COLO668 (cell line): Measurements from ENCODE around the gene HS6ST3.
"Not testable (repeated sequence)": the region's sequence is repeated elsewhere in the genome, so short reads cannot be mapped to it uniquely, and the experiment has no call there.

Experiments
- DNase-seq: peaks from one replicate; lab custom pipeline; 2025; ENCODE audit not compliant: unreplicated experiment; lab: John Stamatoyannopoulos, UW

Gene HS6ST3

DNA sequence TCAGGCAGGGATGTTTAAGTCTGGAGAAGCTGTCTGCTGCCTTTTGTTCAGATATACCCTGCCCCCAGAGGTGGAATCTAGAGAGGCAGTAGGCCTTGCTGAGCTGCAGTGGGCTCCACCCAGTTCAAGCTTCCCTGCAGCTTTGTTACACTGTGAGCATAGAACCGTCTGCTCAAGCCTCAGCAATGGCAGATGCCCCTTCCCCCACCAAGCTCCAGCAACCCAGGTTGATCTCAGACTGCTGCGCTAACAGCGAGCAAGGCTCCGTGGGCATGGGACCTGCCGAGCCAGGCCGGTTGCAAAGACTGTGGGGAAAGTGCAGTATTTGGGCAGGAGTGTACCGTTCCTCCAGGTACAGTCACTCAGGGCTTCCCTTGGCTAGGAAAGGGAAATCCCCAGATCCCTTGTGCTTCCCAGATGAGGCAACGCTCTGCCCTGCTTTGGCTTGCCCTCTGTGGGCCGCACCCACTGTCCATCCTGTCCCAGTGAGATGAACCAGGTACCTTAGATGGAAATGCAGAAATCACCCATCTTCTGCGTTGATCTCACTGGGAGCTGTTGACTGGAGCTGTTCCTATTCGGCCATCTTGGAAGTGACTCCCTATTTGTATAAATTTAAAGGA is 434.6 kb downstream of the HS6ST3 start:
- not testable (repeated sequence) for DNase-seq

DNA sequence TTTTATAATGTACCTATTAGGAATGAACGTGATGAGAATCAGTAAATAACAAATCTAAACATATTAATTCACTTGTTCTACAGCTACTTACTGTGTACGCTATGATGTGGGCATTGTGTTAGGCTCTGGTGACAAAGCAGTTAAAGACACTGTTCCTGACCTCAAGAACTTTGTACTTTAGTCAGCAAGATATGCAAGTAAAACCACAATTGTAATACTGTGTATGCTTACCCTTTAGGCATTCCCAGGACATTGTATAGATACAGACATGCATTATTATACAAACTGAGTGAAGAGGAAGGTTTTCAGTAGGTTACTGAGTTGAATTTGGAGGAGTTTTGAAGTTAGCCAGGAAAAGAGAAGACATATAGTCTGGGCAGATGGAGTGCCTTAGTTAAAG is 435.8 kb downstream of the HS6ST3 start:
- no peak for DNase-seq

DNA sequence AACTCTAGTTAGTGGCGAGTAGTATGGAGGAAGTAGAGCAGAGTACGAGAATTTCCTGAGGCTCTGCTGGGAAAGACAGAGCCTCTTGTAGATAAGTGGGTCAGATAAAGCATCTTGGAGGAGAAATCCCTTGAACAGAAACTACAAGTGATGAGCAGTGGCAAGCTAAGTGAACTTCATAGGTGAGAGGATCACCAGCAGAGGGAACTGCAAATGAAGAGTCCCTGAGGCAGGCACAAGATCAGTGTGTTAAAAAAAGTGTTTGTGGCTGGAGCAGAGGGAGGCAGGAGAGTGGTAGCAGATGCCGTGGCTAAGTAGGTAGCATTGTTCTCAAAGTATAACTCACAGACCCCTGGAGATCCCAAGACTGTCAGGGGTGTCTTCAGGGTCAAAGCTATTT is 437.6 kb downstream of the HS6ST3 start:
- no peak for DNase-seq

DNA sequence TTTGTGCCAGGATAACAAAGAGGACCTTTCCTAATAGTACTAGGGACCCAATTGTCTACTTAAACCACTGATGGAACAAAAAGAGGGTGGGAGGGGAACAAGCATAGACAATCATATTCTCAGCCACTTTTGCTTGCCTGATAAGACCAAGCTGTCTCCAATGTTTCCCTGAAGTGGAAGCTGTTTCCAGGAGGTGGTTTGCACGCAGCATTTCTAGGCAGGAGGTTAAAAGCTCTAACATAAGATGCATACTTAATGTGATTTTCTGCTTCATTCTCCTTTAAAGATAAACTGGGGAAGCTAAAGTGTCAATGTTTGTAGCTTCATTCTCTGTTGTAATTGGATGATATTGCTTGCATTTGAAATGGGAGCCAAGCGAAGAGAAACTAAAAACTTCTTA is 442.9 kb downstream of the HS6ST3 start:
- no peak for DNase-seq

DNA sequence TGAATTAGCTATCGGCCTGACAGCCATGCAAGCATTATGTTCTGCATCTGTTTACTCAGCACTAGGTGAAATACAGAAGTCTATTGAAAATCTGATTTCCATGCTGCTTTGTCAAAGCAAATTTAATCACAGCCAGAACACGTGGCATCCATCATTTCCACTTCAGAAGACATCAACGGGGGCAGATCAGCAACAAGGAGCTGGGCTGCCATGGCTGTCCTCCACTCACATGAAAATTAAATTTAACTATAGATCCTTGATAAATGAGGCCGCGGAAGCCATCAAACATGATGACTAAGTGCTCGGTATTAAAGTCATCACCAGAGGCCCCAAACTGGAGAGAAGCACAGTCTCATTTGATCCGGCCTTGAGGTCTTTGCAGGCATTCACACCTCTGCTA is 443.5 kb downstream of the HS6ST3 start:
- no peak for DNase-seq

DNA sequence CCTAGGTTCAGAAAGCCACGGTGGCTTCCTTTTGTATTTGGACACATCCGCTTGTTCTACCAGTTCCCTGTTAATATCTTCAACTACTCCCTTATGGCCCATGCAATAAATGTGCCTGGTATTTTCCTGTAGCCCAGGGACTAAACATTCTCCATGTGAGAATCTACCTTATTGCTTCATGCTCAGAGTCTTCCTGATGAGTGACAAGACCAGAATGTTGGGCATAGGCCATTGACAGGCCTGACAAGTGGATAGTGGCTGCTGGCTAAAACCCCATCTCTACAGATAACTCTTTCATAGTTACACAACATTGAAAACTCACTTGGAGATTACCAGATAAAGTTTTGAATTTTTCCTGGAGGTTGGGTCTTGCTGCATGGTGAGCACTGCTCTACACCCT is 449.9 kb downstream of the HS6ST3 start:
- no peak for DNase-seq

DNA sequence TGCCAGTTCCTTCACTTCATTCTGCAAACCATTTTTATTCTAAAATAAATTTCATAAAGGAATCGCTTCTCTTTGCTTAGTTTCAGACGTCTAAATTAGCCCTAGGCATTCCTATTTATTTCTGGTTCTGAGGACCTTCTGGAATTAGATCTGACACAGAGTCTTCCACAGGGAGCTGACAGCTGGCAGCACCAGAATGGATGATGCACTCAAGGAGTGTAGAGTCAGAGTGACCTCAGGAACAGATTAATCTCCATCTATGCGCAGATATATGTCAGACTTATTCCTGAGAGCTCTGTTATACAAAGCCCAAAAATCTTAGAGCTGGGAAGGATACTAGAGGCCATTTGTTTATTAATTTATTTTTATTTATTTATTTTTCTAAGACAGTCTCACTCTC is 450.8 kb downstream of the HS6ST3 start:
- DNase-seq: no peak

DNA sequence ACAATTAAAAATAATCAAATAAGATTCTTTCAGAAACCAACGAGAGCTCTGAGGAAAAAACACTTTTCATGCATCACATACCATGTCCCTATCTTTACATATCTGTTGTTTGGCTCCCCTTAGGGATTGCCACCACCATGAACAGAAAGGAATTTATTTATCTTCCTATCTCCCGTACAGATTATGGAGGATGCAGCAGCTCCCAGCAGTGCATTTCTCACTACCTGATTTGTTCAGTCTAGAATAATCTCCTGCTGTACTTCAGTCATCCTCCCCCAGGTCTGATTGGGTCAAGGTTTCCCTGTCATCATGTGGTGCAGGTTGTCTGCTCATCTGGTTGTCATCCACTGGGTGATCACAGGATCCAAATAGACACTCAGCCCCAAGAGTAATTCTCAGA is 453.1 kb downstream of the HS6ST3 start:
- no peak for DNase-seq

DNA sequence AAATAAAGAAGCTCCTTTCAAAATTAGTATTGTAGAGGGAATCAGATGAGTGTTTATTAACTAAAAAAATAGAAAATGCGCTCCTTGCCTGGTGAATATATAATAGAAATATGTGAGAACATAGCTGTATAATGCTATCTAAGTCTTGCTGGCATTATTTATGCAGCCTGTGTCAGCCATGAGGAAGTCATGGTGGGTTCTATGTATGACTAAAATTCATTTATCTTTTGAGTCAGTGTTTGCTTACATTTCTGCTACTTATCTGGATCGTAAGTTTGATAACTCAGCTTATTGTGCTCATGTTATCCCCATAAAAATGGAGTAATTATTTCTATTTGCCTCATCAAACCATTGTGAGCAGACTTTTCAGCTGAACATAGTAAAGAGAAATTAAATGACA is 455.1 kb downstream of the HS6ST3 start:
- no peak for DNase-seq

DNA sequence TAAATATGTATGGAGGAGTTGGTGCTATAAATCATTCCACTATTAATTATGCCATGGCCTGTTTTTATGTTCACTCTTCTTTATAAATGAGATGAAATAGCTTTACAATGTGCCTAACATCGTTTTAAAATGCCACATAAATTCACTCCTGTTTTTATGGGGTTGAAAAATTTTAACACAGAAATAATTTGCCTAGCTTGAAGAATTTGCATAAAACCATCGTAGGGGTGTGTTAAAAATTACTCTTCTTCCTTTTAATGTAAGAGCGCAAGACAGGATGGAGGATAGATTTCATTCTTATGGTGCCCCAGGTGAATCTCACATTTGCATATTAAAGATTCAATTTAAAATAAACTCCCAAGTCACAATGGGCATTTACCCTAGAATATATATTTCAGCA is 456.6 kb downstream of the HS6ST3 start:
- DNase-seq: no peak

DNA sequence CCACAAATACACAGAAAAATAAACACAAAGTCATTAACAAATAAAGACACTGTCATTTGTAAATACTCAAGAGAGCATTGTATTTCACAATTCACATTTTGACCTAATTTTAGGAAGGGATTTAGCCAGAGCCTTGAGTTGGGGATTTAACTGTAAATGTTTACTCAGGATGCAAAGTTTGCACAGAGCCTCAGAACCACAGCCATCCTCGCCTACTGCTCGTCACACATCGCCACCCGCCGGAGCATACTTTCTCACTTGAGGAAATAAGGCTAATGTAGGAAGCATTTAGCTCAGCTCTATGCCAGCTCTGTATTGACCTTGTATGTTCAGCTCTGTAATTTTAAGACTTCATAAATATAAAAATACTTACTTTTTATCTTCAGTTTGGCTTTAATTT is 461.6 kb downstream of the HS6ST3 start:
- DNase-seq: peak; percentile 83

DNA sequence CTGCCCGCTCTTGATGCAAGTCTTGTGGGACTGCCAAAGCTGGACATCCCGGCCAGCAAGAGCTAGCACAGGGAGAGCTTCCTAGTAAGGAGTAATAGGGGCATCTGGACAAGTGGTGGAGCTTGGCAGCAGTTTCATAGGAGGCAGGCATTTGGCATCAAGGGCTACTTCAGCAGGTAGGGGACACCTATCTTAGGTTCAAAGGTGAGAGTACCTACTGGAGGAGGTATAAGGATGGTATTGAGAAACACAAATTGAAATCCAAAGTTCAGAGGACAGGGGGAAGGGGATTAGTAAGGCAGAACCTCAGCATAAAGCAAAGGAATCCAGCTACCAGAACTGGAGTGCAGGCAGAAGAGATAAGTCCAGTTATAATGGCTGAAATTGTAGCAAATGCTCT is 462.7 kb downstream of the HS6ST3 start:
- DNase-seq: no peak

DNA sequence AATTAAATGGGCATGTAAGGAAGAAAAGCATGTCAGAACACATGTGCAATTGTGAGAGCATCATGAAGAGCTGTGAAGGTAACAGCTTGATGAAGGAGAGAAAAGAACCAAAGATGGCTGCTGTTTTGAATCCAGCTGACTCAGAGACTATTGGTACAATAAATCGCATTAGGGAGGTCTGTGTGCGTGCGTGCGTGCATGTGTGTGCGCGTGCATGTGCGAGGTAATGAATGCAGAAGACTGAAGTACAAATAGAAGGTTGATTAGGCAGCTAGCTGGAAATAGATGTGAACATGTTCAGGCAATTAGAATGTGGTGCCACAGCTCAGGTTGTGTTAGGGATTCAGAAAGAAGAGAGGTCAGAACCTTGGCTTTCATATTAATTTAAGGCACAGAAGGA is 463.9 kb downstream of the HS6ST3 start:
- no peak for DNase-seq

DNA sequence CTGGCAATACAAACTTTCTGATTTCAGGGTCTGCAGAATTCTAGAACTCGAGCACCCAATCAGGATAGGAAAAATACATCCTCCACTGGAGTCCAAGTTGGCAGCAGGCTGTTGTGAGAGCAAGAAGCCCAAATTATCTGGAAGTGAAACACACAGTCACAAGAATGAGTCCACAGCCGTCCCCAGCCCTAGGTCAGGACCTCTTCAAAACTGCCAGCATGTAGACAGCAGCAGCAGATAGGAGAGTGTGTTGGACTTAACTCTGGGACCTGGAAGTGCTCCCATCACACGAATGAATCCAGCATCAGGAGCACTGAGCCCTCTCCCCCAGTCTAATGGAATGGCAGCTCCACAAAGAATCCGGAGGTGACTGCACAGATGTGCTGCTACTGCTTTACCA is 483.7 kb downstream of the HS6ST3 start:
- DNase-seq: no peak

DNA sequence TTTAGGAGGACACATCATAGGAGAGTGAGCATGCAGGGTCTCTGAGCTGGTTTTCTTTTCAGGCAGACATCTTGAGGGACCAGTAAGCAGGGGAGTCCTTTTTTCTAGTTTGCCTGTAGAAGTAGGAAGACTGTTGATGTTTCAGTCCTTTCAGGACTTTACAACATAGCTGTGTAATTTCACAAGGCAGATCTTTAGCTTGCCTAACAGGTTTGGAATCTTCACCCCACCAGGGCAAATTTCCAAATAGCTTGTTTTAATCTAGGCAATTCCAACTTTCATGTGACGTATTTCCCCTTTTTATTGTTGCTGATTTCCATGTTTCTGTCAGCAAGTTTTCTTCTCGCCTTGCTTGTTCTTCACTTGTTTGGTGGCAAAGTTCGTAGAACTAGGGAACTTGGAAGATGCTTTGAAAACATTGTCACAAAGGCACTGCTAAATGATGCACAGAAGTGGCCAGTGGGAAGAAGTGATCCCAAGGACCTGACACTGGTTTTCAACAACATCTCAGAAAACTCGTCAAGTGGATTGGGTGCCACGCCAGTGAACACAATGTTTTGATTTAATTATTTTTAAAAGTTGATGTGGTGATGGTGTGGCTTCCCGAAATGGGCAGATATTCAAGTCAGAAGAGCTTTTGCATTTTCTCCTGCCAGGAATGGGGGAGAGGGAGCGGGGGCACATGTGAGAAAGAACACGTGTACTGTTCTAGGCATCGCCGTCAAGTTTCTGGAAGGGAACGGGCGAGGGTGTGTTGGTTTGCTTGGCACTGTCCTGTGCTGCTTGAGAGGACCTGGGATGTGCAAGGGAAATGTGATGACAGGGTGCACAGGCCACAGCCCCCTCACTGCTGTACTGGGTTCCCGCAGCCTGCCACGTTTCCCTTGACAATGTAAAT is 485.8 kb downstream of the HS6ST3 start:
- no peak for DNase-seq

DNA sequence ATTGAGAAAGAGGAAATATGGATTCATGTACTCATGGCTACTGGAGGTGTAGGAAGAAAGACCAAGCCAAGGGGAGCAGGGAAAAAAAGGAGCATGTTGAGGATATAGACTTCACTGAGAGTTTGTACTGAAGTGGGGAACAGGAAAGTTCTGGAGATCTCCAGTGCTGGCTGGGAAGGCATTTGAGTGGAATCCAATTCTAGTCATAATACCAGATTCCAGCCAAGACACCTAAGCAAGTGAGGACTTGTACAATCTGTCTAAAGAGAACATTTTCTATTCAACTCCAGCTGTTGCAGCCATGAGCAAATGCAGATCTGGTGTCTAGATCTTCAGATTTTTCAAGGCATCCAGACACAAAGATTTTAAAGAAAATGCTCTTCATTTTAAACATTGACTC is 491.8 kb downstream of the HS6ST3 start:
- DNase-seq: no peak

DNA sequence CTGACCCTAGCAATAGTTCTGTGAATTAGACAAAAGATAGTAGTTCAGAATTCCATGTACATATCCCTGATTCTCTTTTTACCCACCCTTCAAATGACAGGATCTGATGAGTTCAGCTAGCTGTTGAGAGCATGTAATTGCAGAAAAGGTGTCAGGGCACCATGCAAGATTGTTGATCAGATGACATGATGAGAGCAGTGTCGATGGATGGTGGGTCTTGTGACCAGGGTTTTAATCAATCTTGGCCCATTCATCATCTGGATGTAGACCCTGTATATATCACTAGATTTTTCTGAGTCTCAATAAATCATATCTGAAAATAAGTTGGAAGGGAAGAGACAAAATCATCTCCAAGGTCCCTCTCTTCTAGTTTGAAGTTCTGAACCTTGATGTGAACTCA is 525.3 kb downstream of the HS6ST3 start:
- no peak for DNase-seq

DNA sequence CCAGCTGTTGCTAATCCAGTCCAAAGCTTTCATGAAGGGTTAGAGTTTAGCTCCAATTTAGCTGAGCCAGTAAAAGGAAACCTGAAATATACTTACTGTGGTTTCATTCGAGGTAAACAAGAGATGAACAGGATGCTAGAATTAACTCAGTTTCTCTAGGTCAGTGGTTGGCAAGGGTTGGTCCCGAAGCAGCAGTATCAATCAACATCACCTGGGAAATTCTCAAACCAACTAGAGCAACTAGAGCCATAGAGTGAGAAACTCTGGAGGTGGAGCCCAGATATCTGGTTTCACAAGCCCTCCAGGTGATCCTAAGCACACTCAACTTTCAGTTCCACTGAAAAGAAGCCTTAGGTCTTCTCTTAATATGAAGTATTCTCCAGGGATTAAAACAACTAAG is 527.6 kb downstream of the HS6ST3 start:
- no peak for DNase-seq

DNA sequence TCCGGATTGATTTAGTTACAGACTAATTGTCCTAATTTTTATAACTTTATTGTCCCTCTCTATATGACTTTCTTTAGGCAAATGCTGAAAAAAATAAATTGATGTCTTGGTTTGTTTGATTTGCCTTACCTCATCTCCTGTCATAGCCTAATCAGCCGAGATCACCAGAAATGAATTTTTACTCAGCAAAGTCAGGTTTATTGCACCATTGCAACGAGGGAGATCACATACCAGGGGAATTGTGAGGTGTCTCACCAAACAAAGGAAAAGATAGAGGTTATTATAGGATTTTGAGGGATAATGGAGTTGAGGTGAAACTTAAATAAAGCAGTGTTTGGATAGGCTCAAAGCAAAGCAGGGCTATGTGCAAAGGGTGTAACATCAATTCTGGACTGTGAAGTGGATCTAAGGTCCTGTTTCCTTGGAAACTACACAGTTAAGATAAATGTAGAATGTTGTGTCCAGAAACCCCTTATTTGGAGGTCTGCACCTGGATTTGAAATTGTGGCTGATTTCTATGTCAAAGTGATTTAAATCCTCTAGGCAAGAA is 531.8 kb downstream of the HS6ST3 start:
- no peak for DNase-seq

DNA sequence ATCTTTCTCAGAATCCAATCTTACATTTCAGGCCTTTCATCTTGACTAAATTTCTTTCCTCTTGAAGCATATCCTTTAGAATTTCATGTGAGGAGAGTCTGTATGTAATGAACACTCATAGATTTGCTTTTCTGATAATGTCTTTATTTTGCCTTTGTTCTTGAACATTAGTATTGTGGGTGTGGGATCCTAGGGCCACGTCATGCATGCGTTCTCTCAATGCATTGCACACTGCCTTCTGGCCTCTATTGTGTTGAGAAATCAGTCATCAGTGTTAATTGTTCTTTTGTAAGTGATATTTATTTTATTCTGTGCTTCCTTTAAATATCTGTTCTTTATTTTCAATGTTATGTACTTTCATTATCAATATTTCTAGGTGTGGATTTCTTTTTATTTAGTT is 539.4 kb downstream of the HS6ST3 start:
- DNase-seq: no peak

DNA sequence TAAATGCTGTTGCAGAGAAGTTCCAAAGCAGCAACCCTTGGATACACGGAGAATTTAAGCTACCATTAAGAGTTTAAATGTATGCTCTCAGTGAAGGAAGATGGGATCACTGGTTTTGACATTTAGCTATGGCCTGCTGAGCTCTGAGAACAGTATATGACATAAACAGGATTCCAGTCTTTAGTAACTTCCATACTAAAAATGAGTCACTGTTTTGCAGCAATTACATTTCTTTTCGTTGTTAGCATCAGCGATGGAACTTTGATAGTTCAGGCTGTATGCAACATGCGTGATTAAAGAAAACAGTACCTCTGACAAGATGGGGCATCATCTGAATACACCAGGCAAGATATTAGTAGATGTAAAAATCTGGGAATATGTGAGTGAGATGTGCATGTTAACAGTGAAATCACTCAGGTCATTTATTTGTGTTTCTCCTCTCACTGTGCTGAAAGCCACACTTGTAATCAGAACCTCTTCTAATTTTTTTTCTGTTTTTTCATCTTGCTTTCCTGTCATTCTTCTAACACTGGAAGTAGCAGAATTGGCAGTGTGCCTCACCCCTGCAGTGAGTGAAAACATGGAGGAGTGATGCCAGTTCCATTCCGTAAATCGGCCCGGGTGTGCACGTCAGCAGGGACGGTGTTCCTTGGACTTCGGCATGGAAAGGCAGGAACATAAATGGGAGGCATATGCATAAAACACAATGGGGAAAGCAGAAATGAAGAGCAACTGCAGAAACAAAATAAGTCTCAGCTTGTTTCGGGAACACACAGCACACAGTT is 542.8 kb downstream of the HS6ST3 start:
- no peak for DNase-seq
